GDM1 (cell line): ENCODE results near the gene PARP1.

ENCODE experiments used
- DNase-seq: peaks from one replicate; lab custom pipeline; 2025; lab: John Stamatoyannopoulos, UW

PARP1 gene

GRCh38 chr1:226373376-226373775, 34.5 kb downstream of the PARP1 start:
- no peak for DNase-seq

DNA sequence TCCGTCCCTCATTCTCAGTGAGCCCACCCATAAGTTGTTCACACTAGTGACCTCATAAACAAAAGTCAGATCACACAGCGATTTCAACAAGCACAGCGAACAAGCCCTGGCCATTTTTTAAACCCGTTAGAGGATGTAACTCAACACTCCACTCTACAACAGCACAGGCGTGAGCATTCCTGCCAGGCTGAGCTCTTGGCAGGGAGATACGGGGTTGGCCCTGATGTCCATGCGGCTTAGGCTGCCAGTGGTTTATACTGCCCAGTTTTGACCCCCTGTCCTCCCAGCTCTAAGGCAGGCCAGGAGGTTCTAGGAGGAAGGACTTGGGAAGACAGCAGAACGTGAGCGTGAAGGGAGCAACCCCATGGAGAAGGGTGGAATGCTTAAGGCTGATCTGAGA, 35.0 kb downstream of the PARP1 start:
- no peak for DNase-seq

DNA sequence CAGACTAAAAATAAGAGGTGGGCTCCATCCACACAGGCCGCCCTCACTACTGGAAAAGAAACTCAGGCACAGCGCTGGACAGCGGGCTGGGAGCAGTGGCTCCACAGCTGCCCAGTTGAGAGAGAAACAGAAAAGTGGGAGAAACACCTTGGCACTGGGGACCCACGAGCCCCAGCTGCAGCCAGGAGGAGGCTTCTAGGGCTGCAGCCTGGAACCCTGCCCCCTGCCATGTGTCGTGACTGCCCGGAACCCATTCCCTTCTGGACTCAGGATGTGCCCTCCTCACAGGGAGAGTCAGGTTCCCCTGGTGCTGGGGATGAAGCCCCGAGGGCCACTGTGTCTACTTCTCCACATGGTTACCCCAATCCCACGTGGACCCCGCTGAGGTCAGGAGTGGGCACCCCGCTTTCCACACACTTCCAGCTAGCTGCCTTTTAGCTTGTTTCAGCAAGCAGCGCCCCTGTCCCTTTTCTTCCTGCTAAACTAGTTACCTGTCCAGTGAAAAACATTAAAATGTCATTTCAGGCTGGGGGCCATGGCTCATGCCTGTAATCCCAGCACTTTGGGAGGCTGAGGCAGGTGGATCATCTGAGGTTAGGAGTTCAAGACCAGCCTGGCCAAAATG, 35.9 kb downstream of the PARP1 start:
- no peak for DNase-seq

DNA sequence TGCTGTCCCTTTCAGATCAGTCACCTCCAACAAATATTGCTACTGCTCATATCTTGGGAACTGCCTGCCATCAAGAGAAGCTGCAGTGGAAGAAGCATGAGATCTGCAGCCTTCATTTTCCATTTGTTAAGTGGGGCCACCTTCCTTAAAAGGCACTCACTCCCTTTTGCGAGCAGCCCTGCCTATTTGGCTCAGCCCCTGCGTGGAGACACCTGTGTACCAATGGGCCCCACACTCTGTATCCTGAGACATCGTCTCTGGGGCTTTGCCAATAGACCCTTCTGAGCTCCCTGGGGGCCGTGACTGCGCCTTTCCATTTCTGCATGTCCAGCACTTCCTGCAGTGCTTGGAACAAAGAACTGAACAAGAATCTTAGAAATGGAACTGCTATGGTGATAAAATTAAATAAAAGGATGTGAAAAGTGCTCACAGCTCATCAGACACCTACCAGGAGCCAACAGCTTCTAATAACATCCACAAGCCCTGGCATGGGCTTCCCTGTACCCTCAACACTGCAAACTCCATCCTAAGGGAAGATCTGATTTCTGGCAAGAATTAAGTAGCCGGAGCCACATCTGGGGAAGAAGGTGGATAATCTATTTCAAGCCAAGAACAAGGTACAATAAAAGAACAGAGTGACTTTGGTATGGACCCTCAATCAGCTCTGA, 36.7 kb downstream of the PARP1 start:
- no peak for DNase-seq

DNA sequence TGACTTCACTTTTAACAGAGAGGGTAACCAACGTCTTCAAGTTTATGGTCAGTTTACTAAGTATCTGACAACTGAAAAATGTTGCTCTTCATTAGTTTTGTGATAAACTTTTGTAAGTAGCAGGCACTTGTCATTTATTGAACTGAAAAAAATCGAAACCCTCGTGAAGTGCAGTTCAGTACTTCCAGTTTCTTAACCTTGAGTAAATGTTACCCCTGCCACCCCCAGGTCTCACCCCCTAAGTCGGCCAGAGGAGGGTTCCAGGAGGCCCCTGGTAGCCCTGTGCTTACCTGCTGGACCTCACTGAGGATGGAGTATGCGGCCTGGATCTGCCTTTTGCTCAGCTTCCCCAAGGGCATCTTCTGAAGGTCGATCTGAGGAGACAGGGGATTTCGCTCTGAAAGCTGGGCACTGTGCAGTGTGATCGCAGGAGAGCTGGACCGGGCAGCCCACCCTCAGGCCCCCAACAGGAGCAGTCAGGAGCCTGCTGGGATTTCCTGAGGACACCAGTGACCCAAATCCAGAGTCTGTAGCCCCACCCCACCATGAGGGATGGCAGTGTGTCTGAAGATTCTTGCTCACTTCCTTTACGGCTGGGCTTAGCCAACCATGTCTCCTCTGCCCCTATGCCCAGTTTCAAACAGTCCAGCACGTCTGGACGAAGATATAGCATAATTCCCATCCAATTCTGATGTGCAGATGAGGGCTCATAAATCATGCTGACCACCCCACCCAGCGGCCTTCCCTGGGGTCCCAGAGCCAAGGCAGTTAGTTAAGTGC, 37.6 kb downstream of the PARP1 start:
- no peak for DNase-seq

DNA sequence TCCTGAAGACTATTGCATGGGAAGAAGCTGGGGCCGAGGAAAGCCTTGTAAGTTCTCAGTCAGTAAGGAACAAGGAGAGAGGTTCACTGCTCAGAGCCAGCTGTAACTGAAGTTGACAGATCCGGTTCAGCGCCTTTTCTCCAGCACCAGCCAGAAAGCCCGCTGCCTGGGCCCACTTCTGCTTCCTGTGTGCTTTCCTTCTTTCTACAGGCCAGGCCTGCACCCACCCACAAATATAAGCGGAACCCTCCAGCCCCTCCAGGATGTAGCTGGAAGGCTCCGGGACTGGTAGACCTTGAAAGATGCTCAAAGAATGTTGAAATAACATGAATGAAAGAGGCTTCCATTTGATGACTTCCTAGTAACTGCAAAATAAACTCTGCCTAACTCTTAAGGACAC, 38.8 kb downstream of the PARP1 start:
- DNase-seq = no peak

- DNase-seq = no peak
Measured at GRCh38 chr1:226366290-226366689, 41.6 kb downstream of the PARP1 start.

DNA sequence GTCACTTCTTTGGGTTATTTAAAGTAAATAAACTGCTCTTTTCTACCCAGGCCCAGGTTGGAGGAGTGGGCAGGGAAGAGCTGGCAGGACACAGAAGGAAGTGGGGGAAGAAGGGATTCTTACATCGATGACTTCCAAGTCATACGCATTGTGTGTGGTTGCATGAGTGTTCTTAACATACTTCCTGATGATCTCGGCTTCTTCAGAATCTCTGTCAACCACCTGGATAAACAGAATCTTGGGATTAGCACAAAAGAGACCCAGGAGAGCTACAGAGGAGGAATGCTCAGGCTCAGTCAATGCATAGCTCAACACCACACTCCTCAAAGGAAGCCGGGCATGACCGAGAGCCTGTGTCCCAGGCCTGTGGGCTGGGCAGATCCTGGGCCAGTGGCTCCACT, 42.1 kb downstream of the PARP1 start:
- DNase-seq = no peak

GRCh38 chr1:226364901-226365565, 42.9 kb downstream of the PARP1 start:
- no peak for DNase-seq

GRCh38 chr1:226364514-226364899, 43.4 kb downstream of the PARP1 start:
- no peak for DNase-seq

DNA sequence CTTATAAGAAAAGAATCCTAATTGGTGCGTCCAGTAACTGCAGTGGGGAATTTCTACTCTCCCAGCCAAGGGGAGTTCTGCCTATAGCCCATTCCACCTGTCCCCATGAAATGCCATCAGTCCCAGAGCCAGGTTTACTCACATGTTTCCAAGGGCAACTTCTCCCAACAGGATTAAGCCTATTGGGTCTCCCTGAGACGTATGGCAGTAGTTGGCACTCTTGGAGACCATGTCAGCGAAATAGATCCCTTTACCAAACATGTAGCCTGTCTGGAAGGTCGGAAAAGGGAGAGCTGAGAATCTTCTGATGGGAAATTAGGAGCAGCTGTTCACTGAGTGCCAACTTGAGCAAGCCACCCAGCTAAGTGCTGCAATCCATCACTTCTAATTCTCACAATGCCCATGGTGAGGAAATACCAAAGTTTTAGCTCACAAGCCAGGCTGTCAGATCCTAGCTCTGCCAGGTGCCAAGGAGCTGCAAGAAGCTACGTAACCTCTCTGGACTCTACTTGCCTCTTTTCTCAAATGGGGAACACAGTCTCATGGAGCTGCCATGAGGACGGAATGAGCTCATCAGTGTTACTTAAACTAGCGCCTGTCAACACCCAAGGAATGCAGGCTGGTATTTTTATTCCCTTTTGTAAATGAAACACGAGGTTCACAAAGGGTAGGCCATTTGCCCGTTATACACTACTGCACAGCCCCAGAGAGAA, 43.9 kb downstream of the PARP1 start:
- no peak for DNase-seq

GRCh38 chr1:226362891-226363447, 44.9 kb downstream of the PARP1 start:
- DNase-seq = no peak

DNA sequence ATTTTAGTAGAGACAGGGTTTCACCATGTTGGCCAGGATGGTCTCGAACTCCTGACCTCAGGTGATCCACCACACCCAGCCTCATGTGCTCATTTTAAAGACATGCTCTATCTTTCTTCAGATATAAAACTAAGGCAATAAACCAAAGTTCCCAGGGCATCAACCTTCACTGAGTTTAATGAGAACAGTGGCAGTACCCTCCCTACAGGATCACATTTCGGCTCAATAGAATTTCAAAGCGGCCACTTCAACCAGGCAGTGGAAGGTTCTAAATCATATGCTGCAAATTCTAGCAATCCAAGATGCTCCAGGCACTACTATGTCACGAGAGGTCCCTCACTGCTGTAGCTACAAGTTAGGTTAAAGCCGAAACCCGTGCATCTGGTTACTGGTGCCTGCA, 45.5 kb downstream of the PARP1 start:
- DNase-seq = no peak

DNA sequence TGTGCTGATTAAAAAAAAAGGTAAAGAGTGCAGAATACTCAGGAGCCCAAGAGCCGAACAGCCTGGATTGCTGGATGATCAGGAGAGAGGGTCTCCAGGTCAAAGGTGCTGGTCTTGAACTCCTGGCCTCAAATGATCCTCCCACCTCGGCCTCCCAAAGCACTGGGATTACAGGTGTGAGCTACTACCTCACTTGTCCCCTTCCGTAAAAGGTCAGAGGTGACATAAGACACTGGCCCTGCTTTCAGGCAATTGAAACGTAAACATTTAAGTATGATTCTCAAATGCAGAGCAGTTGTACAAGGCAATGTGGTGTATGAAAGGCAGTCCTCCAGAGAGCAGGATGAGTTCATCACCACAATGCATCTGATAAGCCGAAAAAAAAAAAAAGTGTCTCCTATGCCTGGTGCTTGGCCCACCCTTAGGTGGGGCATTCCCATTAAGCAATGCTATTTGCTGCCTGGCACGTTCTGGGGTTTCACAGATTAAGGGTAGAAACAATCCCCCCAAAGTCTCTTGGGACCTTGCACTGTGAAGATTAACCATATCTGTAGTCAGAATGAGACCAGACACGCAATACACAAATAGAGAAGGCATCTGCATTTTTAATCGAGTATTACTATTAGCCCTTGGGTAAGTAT, 47.7 kb downstream of the PARP1 start:
- no peak for DNase-seq

DNA sequence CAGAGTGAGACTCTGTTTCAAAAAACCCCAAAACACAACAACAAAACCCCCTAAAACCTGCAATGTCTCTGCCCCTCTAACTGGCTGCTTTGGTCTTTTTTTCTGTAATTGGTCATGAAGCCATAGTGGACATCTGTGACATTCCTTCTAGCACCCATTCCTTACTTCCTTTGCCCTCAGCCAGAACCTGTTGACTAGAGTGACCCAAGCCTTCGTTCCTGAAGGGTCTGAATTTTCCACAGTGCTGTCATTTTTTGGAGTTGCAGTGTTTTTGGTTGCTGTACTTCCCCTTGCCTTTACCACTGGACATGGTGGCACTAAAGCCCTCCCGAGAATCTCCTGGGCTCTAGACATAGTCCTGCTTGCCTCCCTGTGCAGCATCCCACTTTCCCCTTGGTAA, 50.5 kb downstream of the PARP1 start:
- DNase-seq = no peak

DNA sequence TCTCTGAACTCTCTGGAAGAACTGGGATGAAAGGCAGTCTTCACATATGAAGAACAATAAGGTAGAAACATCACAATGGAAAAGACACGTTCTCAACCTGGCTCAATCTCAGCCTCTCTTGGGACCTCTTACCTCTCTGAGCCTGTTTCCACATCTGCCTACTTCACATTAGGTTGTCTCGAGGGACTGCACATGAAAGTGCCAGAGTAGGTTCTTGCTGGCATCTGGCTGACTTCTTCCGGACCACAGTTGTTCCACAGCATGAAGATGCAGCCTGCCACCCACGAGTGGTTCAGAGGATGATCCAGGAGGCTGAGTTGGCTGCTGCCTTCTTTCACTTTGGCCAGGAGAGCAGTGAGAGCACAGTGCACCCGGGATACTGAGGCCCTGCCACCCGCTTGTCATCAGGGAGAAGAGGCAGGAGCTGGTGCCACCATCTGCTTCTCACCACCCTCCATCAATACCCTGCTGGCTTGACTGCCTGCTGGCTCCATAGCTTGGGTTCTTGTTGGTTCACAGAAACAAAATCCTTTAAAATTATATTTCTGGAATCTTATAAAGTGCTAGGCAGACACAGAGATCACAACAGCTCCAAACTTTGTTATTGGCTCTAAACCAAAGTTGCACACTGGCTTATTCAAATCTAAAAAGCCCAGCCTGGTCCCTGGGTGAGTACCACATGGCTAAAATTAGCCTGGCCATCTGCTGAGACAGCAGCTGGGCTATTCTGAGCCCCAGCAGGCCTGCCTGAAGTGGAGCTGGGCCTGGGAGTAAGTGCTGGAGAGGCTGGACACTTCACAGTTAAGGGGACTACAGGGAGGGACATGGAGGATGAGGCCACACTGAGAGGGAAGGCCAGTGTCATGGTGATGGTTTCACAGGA, 52.0 kb downstream of the PARP1 start:
- no peak for DNase-seq

DNA sequence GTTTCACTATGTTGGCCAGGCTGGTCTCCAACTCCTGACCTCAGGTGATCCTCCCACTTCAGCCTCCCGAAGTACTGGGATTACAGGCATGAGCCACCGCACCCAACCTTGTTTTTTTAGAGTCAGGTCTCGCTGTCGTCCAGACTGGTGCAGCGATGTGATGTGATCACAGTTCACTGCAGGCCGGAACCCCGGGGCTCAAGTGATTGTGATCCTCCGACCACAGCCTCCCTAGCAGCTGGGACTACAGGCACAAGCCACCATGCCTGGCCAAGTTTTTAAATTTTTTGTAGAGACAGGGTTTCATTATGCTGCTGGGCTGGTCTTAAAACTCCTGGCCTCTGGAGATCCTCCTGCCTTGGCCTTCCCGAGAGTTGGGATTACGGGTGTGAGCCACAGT, 52.9 kb downstream of the PARP1 start:
- DNase-seq = no peak

DNA sequence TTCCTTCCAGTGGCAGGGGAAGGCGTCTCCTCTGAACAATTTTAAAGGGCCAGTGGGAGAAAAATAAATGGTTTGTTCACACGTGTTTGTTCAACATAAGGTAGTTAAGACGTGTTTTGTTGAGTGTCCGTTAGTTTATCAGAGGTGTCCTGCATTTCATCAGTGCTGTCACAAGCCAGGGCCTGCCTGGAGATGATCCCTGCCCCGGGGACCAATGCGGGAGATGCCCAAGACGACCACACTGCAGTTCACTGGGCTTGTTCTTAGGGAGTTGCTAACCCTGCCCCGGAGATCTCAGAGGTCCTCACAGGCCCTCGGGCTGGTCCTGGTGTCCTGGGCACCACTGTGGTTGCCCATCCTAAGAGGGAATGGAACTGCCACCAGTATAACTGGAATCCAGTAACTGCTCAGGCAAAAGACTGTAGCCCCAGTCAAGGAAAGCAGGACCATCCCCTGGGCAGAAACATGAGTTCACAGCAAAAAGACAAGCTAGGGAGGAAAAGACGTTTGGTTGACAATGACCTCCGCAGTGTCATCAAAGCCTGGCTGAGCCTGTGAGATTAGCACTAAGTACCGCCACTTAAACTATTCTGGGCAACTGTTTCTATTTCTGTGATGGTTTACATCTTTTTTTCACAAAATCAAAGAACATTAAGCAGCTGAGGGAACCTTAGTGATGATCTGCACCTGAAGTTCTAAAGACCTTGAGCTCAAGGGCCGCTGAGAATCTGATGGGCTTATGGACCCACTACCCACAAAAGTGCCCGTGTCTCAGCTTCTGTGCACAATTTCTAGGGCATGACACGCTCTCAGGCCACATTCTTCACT, 54.0 kb downstream of the PARP1 start:
- no peak for DNase-seq

GRCh38 chr1:226351709-226352108, 56.2 kb downstream of the PARP1 start:
- DNase-seq = no peak

DNA sequence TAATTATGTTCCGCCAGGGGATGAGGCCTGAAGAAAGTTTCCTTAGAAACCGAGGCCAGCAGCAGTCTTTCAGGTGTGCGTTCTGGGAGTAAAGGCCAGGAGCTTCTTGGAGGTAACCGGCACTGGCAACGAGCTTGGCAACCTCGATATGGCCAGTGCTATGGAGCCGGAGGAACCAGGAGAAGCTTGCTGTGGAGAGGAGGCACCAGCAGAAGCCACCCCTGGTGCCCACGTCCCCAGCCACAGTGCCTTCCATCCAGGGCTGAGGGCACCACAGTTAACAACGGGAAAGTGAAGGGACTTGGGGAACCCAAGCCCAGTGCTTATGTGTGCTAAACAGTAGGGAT, 57.4 kb downstream of the PARP1 start:
- DNase-seq = no peak
